Esophagus muscularis mucosa (tissue), 4 donors: ENCODE measurements around the gene P2RX2.

Source experiments
- CTCF ChIP-seq, 3 experiments: fragments of 200-600 bp in 2 of 3; fragments of 450-650 bp in 1 of 3; sonication (generic) in 2 of 3; IDR thresholded peaks; one replicate each; pipeline ENCODE4 v1.5.1; 2017 to 2019; ENCODE audit warnings: antibody characterized with exemption in 3 of 3, mild to moderate bottlenecking in 2 of 3, moderate library complexity in 1 of 3
- EP300 ChIP-seq: sonication (generic); formaldehyde crosslinking; IDR thresholded peaks from one replicate; pipeline ENCODE4 v1.6.1; 2017; ENCODE audit warnings: antibody characterized with exemption
- POLR2A ChIP-seq: fragments of 450-650 bp; IDR thresholded peaks from one replicate; pipeline ENCODE4 v1.6.1; 2017; ENCODE audit warnings: antibody characterized with exemption, moderate library complexity, mild to moderate bottlenecking, low read depth
- POLR2AphosphoS5 ChIP-seq, 2 donors: sonication (generic); formaldehyde crosslinking; IDR thresholded peaks; one replicate each; pipeline ENCODE4 v1.6.1; 2017; ENCODE audit warnings: antibody characterized with exemption in 2 of 2

DNA sequence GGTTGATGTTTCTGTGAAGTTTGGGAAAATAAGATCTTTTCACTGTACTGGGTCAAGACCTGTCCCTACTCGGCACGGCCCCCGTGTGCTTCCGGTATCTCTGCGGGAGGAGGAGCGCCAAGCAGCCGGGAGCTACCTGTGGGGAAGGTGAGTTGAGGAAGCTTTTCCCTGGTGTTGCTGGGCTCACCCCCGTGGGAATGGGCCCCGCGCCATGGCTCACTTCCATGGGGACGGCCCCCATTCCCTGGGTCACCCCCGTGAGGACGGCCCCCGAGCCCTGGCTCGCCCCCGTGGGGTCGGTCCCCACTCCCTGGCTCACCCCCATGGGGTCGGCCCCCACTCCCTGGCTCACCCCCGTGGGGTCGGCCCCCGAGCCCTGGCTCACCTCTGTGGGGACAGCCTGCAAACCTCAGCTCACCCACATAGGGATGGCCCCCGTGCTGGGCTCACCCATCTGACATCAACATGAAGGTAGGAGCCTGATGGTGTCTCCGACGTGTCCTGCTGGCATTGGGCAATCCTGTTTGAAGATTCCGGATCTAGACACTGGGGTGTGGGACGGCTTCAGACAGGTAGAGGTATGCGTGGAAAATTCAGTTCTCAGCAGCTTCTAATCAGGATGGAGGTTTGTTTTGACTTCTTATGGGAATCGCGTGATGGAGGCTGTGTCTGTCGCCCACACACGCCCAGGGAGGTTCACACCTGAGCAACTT lies 17.2 kb upstream of the P2RX2 start:
- TF ChIP-seq POLR2A (no peak), CTCF (IDR thresholded peaks at IDR 0.05) (no peak), EP300 (no peak), POLR2AphosphoS5 (IDR thresholded peaks at IDR 0.05) (no peak)
